PFSK-1 (cell line): ENCODE measurements around the gene LAMB4.

Experiments used
- FOXP2 ChIP-seq: optimal IDR thresholded peaks from 2 replicates; pipeline ENCODE3; 2011; ENCODE audit warnings: borderline replicate concordance, control low read depth, inconsistent platforms; ENCODE audit not compliant: insufficient read depth; ENCODE audit errors: extremely low read length, extremely low read depth
- POLR2AphosphoS5 ChIP-seq: IDR thresholded peaks from 2 replicates; pipeline ENCODE4 v1.6.1; 2012; ENCODE audit warnings: low read depth, mild to moderate bottlenecking, control low read depth, low read length, moderate library complexity
- REST ChIP-seq, 2 experiments: IDR thresholded peaks; 2 replicates each; pipeline versions ENCODE4 v1.6.1 to v1.8.0; 2011 to 2012; ENCODE audit warnings: low read depth in 2 of 2, low read length in 2 of 2, control low read depth in 1 of 2, inconsistent platforms in 1 of 2, mild to moderate bottlenecking in 1 of 2, moderate library complexity in 1 of 2; ENCODE audit not compliant: insufficient read depth in 1 of 2
- SIN3A ChIP-seq: IDR thresholded peaks from 2 replicates; pipeline ENCODE4 v1.6.1; 2012; ENCODE audit warnings: mild to moderate bottlenecking, low read length, moderate library complexity, borderline replicate concordance; ENCODE audit not compliant: insufficient read depth
- TAF1 ChIP-seq: IDR thresholded peaks from 2 replicates; pipeline ENCODE4 v1.6.1; 2012; ENCODE audit warnings: low read length, control low read depth, borderline replicate concordance; ENCODE audit not compliant: insufficient read depth

LAMB4 gene

GRCh38 chr7:107994421-107995030 is 135.6 kb downstream of the LAMB4 start:
- TF ChIP-seq TAF1 (no peak), REST (IDR thresholded peaks at IDR 0.05; ENCODE audit: insufficient read depth in 1 of 2, low read depth in 2 of 2, low read length in 2 of 2) (no peak), POLR2AphosphoS5 (no peak), SIN3A (no peak), FOXP2 (no peak)

DNA sequence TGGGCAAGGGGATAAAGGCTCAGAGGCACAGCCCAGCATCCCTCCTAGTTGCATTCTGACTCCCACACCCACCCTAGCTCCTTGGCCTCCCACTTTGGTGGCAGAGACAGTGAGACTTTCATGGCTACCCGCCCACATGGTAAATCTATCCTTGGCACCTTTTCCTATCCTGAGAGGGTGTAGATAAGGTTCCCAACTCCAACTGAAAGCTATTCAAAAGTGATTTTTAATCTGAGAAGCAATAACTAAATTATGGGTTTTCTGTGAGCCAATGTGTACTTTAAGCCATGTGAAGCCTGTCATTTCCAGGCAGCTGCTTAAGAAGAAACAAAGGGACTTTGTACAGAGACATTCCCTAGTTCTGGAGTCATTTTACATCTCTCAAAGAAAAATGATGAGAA is 136.3 kb downstream of the LAMB4 start:
- TF ChIP-seq TAF1 (no peak), REST (IDR thresholded peaks at IDR 0.05; ENCODE audit: insufficient read depth in 1 of 2, low read depth in 2 of 2, low read length in 2 of 2) (no peak), SIN3A (no peak), FOXP2 (no peak), POLR2AphosphoS5 (no peak)

DNA sequence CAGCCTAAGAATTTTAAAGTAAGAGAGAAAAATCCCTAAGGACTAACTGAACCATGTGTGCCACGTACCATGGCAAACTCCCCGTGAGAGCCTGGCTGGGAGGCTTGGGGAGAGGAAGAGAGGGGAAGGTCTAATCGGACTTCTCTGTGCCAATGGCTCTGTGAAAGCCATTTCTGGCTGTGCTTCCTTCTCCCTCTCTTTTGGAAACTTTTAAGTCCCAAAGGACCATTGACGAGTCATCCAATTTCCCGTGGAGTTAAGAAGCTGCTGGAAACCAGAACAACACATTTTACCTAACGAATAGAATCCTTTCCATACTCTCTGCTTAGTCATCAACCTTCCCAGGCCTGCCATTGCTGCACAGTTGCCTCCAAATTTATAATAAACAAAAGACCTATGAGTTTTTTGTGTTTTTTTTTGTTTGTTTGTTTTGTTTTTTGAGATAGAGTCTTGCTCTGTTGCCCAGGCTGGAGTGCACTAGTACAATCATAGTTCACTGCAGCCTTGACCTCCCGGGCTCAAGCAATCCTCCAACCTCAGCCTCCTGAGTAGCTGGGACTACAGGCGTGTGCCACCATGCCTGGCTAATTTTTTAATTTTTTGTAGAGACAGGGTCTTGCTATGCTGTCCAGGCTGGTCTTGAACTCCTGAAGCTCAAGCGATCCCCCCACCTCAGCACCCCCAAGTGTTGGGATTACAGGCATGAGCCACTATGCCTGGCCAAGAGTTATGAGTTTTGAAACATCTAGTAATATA is 140.4 kb downstream of the LAMB4 start:
- TF ChIP-seq SIN3A = no peak
- no peak for TF ChIP-seq TAF1
- no peak for TF ChIP-seq REST (IDR thresholded peaks at IDR 0.05; ENCODE audit: insufficient read depth in 1 of 2, low read depth in 2 of 2, low read length in 2 of 2)
- no peak for TF ChIP-seq POLR2AphosphoS5
- no peak for TF ChIP-seq FOXP2

DNA sequence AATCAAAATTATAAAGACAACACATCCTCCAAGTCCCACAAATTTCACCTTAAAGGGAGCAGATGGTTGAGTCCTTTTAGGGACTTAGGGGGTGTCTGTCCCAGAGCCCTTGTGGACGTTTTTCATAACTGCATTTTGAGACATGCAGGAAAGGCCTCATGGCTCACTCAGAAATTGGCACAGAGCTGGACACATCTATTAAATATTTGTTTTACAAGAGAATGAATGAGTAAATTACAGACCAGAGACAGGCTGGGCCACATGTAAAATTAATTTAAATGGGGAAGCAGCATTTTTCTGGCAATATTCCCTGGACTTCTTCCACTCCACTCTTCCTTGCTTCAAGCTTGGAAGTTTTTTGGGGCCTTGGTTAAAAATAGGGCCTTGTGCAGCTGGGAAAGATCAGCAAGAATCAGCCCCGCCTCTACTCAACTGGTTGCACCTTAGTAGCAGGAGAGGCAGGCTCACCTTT is 147.2 kb downstream of the LAMB4 start:
- TF ChIP-seq SIN3A (no peak), REST (IDR thresholded peaks at IDR 0.05; ENCODE audit: insufficient read depth in 1 of 2, low read depth in 2 of 2, low read length in 2 of 2) (no peak)
